ENCODE results near the gene SSC5D. TPM values are rescaled to one million over a fixed set of nuclear protein-coding genes. Genes with fewer than 3 reads are reported as not detected.
"Not testable (repeated sequence)": the region's sequence is repeated elsewhere in the genome, so short reads cannot be mapped to it uniquely, and the experiment has no call there.

Gene SSC5D
- polyA plus RNA-seq, 3 donors from 2014 or later: not detected

DNA sequence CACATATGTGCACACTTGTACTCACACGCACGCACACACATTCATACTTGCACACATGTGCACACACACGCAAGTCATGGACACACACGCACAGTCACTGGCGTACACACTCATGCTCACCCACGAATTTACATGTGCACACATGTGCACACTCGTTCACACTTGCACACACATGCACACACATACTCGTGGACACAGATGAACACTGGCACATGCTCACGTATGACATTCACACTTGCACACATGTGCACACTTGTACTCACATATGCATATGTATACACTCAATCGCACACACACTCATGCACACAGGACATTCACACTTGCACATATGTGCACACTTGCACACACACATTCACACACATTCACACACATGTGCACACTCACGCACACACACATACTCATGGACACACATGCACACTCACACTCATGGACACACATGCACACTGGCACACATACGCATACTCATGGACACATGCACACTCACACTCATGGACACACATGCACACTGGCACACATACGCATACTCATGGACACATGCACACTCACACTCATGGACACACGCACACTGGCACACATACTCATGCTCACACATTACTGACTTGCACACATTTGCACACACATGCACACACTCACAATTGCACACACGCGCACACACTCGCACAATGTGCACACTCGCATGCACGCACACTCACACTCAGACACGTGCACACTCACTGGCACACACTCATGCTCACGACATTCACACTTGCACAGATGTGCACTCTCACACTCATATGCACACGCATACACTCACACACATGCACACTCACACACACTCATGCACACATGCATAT, 39.2 kb downstream of the SSC5D start:
- Mint-ChIP-seq H3K27me3 (ENCODE audit: low read depth in 3 of 3) (peaks cover 0 to 2% (median 0%) of the 10 kb centered on the region in 3 donors), H3K27ac (no peak overlapping the region), H3K36me3 (no peaks in the 10 kb centered on the region), H3K4me1 (no peaks in the 10 kb centered on the region), H3K9me3 (no peaks in the 10 kb centered on the region), H3K4me3 (no peak overlapping the region)
- DNase-seq: no peak

DNA sequence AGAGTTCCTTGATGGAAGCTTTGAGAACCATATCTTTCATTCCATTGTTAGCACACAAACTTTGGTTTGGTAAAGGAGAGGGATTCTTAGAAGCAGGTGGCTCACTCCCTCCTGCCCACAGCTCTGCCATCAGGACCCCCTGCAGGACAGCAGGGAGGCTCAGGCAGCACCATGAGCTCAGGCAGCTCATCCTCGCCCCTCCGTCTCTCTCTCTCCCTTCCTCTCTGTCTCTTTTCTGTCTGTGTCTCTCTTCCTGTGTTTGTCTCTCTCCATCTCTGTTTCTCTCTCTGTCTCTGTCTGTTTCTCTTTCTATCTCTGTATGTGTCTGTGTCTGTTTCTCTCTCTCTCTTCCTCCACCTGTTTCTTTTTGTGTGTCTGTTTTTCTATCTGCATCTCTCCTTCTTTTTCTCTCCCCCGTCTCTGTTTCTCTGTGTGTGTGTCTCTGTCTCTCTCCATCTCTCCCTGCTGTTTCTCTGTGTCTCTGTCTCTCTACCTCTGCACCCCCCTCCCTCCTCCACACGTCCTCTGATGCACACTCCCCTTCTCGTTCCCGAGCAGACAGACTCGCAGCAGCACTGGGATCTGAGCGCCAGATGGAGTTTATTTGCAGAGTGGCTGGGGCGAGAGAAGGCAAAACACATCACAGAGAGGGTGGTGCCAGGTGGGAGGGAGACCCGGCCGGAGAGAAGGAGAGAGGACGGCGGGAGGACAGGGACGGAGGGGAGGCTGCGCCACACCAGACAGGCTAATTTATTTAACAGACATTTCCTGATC, 40.0 kb downstream of the SSC5D start:
- Mint-ChIP-seq H3K27me3 (ENCODE audit: low read depth in 3 of 3) (peaks cover 0 to 2% (median 2%) of the 10 kb centered on the region in 3 donors), H3K4me3 (no peak overlapping the region), H3K4me1 (no peaks in the 10 kb centered on the region), H3K9me3 (no peaks in the 10 kb centered on the region), H3K36me3 (no peaks in the 10 kb centered on the region), H3K27ac (no peak overlapping the region)
- no peak for DNase-seq

DNA sequence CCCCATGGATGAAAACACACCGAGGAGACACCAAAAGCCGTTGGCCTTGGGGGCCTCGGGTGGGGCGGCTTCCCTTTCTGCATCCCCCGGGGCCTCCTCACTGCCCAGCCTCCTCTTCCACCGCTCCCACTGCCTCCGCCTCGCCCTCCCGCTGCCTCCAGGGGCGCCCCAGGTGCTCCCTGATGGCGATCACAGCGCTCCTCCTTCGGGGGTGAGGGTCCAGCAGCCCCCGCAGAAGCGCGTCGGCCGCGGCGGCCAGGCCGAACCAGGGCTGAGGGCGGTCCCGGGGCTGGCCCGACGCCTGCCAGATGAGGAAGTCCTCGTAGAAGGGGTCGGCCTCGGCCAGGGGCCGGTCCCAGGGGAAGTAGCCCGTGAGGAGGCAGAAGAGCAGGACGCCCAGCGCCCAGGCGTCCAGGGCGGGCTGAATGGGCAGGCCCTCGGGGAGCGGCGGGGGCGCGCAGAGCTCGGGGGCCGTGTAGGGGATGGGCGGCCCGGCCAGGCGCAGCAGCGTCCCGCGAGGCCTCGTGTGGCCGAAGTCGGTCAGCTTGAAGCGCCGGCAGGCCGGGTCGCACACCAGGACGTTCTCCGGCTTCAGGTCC, 41.5 kb downstream of the SSC5D start:
- H3K4me3 Mint-ChIP-seq: no peak overlapping the region
- H3K36me3 Mint-ChIP-seq: no peaks in the 10 kb centered on the region
- H3K9me3 Mint-ChIP-seq: no peaks in the 10 kb centered on the region
- peaks cover 2 to 4% (median 4%) of the 10 kb centered on the region in 3 donors for H3K27me3 Mint-ChIP-seq (ENCODE audit: low read depth in 3 of 3)
- no peaks in the 10 kb centered on the region for H3K4me1 Mint-ChIP-seq
- DNase-seq: no peak
- H3K27ac Mint-ChIP-seq: no peak overlapping the region

DNA sequence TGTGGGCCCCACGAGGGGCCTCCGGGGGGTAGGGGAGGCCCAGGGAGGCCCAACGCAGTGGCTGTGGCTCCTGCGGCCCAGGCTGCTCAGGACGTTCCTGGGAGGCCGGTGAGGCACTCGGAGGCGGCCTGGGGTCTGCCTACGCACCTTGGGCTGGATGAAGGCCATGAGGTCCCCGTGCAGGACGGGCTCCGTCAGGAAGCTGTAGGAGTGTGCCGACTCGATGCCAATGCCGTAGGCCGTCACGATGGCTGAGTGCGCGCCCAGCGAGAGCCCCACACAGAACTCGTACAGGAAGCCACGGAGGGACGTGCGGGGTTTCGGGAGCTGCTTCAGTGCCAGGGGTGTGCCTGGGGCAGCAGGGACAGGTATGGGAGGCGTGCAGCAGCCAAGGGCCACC, 42.8 kb downstream of the SSC5D start:
- no peak overlapping the region for H3K27ac Mint-ChIP-seq
- H3K9me3 Mint-ChIP-seq: no peaks in the 10 kb centered on the region
- no peak for DNase-seq
- peaks cover 0 to 4% (median 4%) of the 10 kb centered on the region in 3 donors for H3K27me3 Mint-ChIP-seq (ENCODE audit: low read depth in 3 of 3)
- H3K36me3 Mint-ChIP-seq: no peaks in the 10 kb centered on the region
- no peak overlapping the region for H3K4me3 Mint-ChIP-seq
- H3K4me1 Mint-ChIP-seq: no peaks in the 10 kb centered on the region

DNA sequence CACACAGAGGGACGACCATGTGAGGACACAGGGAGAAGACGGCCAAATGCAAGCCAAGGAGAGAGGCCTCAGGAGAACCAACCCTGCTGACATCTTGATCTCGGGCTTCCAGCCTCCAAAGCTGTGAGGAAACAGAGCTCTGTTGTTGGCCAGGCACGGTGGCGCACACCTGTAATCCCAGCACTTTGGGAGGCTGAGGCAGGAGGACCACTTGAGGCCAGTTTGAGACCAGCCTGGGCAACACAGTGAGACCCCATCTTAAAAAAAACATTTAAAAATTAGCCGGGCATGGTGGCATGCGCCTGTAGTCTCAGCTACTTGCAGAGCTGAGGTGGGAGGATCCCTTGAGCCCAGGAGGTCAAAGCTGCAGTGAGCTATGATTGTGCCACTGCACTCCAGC, 46.0 kb downstream of the SSC5D start:
- not testable (repeated sequence) for H3K4me1 Mint-ChIP-seq; H3K27ac Mint-ChIP-seq; H3K27me3 Mint-ChIP-seq (ENCODE audit: low read depth in 3 of 3); H3K9me3 Mint-ChIP-seq; H3K36me3 Mint-ChIP-seq; H3K4me3 Mint-ChIP-seq; DNase-seq

DNA sequence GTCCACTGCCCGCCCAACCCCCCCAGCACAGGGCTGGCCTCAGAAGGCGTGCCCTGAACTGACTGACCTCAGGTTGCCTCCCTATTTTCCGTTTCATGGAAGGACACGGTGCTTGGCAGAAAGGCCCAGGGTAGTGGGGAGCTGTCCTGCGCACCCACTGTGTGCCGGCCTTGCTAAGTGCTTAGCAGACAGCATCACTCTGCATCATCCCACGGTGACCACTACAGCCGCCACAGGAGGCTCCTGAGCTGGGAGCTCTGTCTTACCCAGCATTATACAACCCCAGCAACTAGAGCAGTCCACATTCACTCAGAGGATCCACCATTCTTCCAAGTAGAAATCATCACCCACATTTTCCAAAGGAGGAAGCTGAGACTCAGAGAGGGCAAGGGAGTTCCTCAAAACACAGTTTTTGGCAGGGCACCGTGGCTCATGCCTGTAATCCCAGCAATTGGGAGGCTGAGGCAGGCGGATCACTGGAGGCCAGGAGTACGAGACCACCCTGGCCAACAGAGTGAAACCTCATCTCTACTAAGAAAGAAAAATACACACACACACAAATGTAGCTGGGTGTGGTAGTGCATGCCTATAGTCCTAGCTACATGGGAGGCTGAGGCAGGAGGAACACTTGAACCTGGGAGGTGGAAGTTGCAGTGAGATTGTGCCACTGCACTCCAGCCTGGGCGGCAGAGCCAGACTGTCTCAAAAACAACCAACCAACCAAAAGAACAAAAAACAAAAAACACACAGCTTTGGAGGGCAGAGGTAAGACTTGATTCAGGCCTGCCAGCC, 47.1 kb downstream of the SSC5D start:
- no peaks in the 10 kb centered on the region for H3K36me3 Mint-ChIP-seq
- no peak for DNase-seq
- H3K4me1 Mint-ChIP-seq: no peaks in the 10 kb centered on the region
- no peaks in the 10 kb centered on the region for H3K9me3 Mint-ChIP-seq
- H3K4me3 Mint-ChIP-seq: no peak overlapping the region
- H3K27me3 Mint-ChIP-seq (ENCODE audit: low read depth in 3 of 3): peaks cover 0 to 4% (median 4%) of the 10 kb centered on the region in 3 donors
- peak overlapping the region in 1 of 6 donors; percentile 22 for H3K27ac Mint-ChIP-seq

DNA sequence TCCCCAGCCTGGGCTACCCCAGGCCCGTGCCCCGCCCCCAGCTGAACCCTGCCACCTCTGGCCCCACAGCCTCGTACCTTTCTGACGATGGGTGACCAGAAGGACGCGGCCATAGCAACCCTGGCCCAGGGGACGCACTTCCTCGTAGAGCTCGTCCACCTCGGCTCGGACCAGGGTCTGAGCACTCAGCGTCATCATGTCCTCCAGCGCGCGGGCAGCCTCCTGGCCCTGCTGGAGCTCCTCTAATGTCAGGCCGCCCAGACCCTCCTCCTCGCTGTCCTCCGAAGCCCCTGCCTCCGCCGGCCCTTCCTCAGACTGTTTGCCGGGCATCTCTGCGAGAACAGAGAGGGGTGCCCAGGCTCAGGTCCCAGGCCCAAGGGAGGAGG, 47.7 kb downstream of the SSC5D start:
- Mint-ChIP-seq H3K27me3 (ENCODE audit: low read depth in 3 of 3) (peaks cover 0 to 4% (median 4%) of the 10 kb centered on the region in 3 donors), H3K9me3 (no peaks in the 10 kb centered on the region), H3K27ac (no peak overlapping the region), H3K4me3 (no peak overlapping the region), H3K4me1 (no peaks in the 10 kb centered on the region), H3K36me3 (no peaks in the 10 kb centered on the region)
- no peak for DNase-seq

DNA sequence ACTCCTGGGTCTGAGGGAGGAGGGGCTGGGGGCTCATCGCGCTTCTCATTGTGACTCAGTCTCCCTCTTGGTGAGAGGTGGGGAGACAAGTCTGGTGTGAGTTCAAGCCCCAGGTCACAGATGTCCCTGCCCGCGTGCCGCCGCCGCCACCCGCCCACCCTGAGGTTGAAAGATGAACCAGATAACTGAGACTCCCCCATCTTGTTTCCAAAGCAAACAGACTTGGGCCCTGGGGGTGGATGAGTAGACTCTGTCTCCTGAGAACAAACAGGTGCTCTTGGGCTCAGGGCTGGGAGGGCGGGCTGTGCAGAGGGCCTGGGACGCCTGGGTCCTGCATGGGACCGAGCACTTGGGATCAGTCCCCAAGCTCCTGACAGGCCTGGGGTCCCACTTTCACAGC, 48.1 kb downstream of the SSC5D start:
- Mint-ChIP-seq H3K36me3 (no peaks in the 10 kb centered on the region), H3K27ac (no peak overlapping the region), H3K27me3 (ENCODE audit: low read depth in 3 of 3) (peaks cover 0 to 4% (median 4%) of the 10 kb centered on the region in 3 donors), H3K9me3 (no peaks in the 10 kb centered on the region), H3K4me1 (no peaks in the 10 kb centered on the region), H3K4me3 (no peak overlapping the region)
- no peak for DNase-seq

DNA sequence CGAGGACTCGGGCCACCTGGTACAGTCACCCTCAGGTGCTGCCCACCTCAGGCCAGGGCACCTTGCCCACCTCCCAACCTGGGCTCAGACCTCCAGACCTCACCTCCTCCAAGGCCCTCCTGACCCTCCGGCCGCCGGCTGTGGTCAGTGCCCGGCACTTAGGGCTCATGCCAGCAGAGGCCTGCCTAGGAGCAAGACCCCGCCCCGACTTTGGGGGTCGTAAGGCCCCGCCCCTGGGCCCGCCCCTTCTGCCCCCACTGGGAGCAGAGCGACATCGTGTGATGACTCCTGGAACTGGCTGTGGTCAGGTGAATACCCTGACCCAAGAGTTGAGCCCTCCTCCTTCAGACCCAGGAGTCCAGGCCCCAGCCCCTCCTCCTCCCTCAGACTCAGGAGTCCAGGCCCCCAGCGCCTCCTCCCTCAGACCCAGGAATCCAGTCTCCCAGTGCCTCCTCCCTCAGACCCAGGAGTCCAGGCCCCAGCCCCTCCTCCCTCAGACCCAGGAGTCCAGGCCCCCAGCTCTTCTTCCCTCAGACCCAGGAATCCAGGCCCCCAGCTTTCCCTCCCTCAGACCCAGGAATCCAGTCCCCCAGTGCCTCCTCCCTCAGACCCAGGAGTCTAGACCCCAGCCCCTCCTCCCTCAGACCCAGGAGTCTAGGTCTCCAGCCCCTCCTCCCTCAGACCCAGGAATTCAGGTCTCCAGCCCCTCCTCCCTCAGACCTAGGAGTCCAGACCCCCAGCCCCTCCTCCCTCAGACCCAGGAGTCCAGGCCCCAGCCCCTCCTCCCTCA, 48.9 kb downstream of the SSC5D start, which contains the start of gene SBK2:
TSS of gene SBK2 (minus strand) at position 183 of the 790 bp plus-strand sequence. CDS start 839 bp downstream, outside the sequence.
- no peak within 1 kb of the TSS for H3K27ac Mint-ChIP-seq
- no peak within 1 kb of the TSS for H3K4me3 Mint-ChIP-seq
- no peak for DNase-seq
- no peaks in the 10 kb centered on the region for H3K9me3 Mint-ChIP-seq
- no peaks in the 10 kb centered on the region for H3K36me3 Mint-ChIP-seq
- peaks cover 0 to 4% (median 4%) of the 10 kb centered on the region in 3 donors for H3K27me3 Mint-ChIP-seq (ENCODE audit: low read depth in 3 of 3)
- H3K4me1 Mint-ChIP-seq: no peaks in the 10 kb centered on the region

DNA sequence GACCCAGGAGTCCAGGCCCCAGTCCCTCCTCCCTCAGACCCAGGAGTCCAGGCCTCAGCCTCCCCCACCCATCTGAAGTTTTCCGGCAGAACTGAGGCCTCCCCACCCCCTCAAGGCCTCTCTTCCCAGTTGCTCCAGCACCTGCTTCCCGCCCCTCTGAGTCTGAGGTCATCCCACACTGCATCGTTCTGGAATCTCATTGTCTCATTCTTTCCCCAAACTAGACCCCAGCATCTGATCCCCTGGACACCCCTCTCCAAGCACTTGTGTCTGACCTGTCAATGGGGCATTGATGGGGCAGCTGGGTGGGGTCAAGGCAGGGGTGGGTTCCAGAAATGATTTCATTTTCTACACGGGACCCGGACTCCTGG, 49.5 kb downstream of the SSC5D start:
- Mint-ChIP-seq H3K27me3 (ENCODE audit: low read depth in 3 of 3) (peaks cover 0 to 4% (median 4%) of the 10 kb centered on the region in 3 donors), H3K4me1 (no peaks in the 10 kb centered on the region), H3K27ac (no peak overlapping the region), H3K36me3 (no peaks in the 10 kb centered on the region), H3K9me3 (no peaks in the 10 kb centered on the region), H3K4me3 (no peak overlapping the region)
- DNase-seq: no peak

DNA sequence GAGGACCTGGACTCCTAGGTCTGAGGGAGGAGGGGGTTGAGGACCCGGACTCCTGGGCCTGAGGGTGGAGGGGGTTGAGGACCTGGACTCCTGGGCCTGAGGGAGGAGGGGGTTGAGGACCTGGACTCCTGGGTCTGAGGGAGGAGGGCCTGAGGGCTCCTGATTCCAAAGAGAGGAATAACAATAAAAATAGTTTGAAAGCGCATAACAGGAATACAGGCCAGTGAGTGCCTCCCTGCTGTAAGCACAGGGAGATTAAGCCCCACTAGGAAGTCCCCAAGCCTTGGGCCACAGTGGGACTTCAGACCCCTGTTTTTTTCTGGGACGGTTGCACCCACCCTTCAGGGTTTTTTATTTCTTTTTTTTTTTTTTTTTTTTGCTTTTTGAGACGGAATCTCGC, 49.9 kb downstream of the SSC5D start:
- no peaks in the 10 kb centered on the region for H3K36me3 Mint-ChIP-seq
- H3K4me3 Mint-ChIP-seq: no peak overlapping the region
- no peaks in the 10 kb centered on the region for H3K4me1 Mint-ChIP-seq
- no peak for DNase-seq
- no peaks in the 10 kb centered on the region for H3K9me3 Mint-ChIP-seq
- H3K27me3 Mint-ChIP-seq (ENCODE audit: low read depth in 3 of 3): peaks cover 0 to 4% (median 3%) of the 10 kb centered on the region in 3 donors
- no peak overlapping the region for H3K27ac Mint-ChIP-seq

DNA sequence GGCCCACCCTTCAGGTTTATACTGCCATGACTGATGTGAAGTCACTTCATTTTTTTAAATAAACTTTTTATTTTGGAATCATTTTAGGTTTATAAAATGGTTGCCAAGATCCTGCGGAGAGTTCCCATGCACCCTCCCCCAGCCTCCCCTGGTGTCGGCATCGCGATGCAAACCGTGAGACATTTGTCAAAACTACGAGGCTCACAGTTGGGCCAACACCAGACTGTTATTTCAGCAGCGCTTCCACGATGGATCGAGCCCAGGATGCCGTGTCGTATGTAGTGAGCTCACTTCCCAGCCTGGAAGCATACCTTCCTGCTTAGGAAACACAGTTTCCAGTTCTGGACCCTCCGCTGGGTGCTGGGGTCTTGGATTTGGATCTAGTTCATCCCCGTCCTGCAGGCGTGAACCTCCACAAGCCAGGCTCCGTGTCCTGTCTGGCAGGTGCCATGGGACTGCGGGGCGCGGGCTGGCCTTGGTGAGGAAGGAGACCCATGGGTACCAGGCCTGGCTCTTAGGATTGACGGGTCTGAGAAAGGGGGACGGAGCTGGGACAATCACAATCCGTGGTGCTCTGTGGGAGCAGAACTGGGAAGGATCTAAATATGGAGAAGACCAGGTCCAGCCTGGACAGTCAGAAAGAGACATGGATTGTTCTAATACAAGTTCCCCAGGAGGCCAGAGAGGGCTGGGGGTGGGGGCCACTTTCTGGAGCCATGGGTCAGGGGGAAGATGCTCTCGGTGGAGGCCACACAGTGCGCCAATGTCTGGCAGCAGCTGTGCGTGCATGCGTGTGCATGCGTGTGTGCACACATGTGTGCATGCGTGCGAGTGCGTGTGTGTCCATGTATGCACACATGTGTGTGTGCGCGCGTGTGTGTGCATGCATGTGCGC, 51.1 kb downstream of the SSC5D start:
- Mint-ChIP-seq H3K36me3 (no peaks in the 10 kb centered on the region), H3K27me3 (ENCODE audit: low read depth in 3 of 3) (peaks cover 0 to 4% (median 3%) of the 10 kb centered on the region in 3 donors), H3K4me1 (no peaks in the 10 kb centered on the region), H3K27ac (no peak overlapping the region), H3K9me3 (no peaks in the 10 kb centered on the region), H3K4me3 (no peak overlapping the region)
- no peak for DNase-seq
